ENCODE measurements around the gene IGLL1.
A peak's percentile ranks its signal among the peaks of the same experiment; 100 is the strongest.
"Not testable (repeated sequence)": the region's sequence is repeated elsewhere in the genome, so short reads cannot be mapped to it uniquely, and the experiment has no call there.

Gene IGLL1

DNA sequence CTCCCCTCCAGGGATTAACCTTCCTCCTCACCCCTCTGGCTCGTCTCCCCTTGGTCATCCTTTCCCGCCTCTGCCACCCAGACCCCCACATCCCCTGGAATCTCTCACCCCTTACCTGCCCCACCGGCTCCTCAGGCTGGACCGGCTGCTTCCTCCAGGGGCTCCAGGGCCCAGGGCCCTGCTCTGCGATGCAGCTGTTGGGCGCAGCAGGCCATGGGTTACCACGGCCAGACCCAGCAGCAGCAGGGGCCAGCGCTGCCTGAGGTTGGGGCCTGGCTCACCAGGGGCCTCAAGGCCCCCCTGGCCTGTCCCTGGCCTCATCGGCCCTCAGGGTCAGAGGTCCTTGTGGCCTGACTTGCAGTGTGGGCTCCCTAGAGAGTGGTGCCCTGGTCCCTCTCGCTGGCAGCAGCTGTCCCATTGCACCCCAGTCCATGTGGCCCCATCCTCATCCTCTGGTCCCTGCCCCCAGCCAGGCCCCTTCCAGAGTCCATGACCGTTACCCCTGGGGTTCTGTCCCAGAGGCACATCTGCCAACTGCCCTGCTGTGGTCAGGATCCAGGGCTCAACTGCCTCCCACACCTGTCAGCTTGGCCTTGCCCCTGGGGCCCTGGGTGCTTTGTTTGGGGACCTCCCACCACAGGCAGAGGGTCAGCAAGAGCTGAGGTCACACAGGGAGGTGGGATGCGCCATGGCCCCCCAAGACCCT lies at the start of gene IGLL1:
TSS of gene IGLL1 (minus strand) at position 421 of the 706 bp plus-strand sequence. CDS start at position 321, 100 bp downstream.
- DNase-seq: no peak

- DNase-seq: not testable (repeated sequence)
Measured at GRCh38 chr22:23628056-23628743, 48.1 kb upstream of the IGLL1 start.

DNA sequence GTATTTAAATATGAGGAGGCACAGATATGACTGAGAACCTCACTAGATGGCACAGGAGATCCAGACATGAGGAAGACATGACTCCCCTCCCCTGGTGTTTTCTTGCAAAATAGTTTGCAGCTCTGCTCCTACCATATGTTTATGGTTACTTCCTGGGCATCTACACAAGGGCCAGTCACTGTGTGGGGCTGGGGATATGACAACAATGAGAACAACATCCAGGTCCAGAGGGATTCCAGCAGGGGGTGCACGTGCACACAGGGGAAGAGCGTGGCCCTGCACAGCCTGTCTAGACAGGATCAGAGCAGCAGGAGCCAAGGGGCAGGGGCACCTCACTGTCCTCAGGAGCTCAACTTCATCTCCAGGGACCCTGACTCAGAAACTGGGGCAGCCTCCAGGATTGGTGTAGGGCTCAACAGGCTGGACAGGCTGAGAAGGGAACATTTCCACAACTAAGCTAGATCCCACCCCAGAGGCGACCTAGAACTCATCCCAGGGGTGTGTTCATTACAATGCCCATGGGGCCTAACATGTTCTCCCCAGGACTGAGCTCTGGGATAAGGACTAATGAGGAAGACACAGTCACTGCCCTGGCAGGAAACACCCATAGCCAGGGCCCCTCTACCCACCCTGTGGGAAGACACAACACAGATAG lies 47.4 kb upstream of the IGLL1 start:
- not testable (repeated sequence) for DNase-seq

- no peak for DNase-seq
Measured at GRCh38 chr22:23626286-23626975, 46.3 kb upstream of the IGLL1 start.

- DNase-seq: peak; percentile 4
Measured at GRCh38 chr22:23622634-23623033, 42.5 kb upstream of the IGLL1 start.

- not testable (repeated sequence) for DNase-seq
Measured at GRCh38 chr22:23621916-23622315, 41.8 kb upstream of the IGLL1 start.

DNA sequence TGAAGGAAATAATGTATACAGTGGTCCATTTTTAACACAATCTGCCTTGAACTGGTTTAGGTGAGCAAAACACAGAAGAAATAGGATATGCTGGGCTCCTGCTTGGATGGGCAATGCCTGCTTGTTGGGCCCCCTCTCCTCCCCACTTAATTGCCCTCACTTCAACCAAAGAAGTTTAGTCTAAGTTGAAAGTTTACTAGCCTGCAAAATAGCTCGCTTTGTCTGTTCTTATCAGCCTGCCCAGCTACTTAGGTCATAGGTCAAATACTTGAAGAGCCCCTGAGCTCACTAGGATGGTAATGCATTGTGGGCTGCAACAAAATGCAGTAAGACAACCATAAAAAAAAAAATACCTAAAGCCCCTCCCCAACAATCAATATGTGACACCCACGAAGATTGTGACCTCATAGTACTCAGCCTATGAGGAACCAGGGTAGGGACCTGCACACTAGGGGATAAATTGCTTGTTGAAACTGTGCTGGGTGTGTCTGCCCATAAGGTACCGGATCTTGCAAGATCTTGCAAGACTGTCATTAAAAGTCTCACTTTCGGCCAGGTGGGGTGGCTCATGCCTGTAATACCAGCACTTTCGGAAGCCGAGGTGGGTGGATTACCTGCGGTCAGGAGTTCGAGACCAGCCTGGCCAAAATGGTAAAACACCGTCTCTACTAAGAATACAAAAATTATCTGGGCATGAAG lies 41.1 kb upstream of the IGLL1 start:
- DNase-seq: no peak

DNA sequence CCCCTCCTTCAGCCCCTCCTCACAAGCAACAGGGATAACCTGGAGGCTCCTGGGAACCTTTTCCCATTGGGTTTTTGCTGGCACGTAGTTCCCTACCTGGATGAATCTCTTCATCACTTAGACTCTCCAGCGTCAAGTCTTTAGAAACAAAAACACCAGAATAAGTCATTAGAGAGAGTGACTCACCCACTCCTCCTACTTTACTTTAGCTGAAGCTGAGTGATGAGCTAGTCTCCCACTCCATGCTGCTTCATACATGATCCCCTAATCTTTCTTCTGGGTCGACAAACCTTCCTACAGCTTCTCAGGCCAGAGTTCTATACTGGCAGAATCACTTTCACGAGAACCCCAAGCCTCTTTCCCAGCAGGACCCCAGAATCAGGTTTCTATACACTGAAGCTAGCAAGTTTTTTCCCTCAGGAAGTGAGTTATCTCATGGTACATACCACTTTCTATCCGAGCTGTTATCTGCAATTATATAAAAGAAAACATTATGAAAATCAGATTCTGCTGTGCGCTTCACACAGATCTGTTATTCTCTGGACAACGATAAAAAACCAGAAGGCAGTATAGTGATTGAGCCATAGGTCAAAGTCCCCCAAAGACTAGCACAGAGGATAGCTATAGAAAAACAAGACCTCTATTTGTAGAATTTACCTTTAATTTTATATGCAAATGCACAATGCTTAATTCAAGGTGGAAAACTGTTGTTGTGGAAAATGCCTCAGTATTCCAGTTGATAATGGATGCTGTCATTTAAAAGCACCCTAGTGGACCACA lies 33.3 kb upstream of the IGLL1 start:
- DNase-seq: no peak

DNA sequence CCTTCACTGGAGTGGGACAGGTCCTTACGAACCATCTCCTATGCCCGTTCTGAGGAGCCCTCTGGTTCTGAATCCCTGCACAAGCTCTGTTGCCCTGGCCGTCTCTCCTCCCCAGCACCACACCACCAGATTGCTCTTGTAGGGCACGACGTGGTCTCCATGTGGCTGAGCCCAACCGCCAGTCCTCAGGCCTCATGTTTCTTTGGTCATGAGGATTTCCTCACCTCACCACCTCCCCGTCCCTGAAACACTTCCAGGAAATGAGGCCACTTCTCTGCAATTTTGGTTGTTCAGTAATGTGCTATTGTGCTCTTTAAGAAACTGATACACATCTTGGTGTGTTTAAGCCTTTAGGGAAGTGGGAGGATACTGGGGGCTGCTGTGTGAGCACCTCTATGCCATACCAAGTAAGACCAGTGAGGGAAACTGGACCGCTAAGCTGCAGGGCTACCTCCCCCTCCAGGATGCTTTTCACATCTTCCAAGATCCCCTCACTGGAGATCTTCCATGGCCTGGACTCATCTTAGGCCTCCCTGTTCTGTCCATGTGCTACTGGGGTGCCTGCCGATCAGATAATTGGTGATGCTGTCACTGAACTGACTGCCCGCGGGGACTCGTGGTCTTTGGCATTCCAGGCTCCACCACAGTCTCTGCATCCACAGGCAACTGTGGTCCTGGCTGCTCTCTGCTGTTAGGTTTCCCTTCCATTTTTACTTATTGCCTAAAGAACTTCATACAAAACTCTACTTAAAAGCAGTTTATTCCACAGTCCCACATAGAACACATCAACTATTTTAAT lies 30.1 kb upstream of the IGLL1 start:
- no peak for DNase-seq

- no peak for DNase-seq
Measured at GRCh38 chr22:23608583-23608982, 28.5 kb upstream of the IGLL1 start.

DNA sequence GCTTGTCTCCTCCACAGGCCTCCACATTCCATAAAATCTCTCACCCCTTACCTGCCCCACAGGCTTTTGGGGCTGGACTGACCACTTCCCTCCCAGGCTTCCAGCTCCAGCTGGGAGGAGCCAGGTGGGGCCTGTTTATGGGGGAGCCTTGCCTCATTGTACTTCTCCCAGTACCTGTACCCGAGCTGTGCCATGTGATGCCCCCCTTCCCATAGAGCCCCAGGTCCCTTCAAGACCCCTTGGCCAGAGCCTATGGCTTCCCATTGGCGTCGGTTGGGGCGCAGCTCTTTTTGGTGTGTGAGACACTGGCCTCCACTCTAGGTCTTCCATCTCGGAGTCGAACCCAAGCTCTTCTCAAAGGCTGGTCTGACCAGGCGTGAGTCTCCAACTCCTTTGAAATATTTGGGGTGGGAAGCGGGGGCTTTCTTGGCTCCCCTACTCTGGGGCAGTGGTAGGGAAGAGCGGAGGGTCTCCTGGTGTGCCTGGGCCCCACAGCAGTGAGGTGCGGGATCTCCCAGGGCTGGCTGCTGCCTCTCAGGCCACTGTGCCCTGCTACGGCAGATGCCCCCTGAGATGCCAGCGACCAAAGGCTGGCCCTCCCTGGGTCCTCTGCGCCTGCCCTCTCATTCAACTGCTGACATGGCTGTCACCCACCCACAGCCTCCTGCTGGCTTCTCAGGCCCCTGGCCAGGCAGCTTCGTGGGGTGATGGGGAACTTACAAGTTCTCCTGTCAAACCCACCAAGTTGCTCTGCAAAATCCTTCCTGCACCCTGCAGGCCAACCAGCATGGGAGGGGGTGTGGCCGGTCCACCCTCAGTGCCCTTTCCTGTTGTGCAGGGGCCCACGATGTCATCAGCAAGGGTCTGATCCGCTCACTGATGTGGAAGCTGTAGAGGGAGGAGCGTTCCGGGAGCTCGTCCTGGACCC lies 26.4 kb upstream of the IGLL1 start:
- no peak for DNase-seq

DNA sequence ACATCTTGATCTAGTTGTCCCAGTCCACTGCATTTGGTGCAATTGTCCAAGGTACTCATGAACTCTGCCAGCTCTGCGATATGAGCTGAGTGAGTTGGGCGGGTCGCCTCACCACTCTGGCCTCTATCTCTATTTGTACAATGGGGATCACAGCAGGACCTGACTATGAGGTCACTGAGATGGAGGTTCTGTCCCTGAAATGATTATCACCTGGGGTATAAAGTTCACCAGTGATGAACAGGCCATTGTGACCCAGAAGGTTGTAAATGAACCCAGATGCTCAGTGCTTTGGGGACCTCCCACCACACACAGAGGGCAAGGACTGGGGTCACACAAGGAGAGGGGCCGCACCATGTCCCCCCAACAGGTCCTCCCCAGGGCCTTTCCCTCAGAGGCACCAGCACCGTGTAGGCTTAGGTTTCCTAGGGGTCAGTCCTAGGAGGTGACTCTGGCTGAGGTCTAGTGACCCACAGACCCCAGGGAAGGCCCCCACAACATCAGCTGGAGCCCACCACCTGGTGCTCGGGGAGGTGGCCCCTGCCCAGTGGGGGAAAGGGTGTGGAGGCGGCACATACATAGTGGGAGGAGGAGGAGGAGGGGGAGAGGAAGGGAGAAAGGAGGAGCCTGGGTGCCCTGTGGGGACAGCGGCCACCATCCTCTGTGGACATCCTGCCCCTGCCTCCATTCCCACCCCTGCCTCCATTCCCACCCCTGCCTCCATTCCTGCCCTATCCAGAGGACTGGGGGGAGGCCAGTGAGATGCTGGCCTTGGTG lies 25.0 kb upstream of the IGLL1 start:
- DNase-seq: no peak

DNA sequence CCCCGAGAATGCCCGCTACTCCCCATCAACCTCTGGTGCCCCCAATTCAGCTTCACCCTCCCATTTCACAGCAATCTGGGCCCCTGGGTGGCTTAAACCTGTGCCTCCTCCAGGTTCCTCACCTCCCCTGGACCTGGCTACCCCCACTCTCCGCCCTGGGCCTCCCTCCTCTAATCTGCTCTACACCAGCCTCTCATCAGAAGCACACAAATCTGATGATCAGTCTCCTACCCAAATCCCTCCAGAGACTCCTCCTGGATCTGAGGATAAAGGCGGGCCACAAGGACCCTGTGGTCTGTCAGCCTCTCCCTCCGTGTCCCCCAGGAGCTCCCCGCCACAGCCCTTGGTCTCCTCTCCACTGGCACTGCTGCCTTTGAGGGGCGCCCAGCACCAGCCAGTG lies 23.2 kb upstream of the IGLL1 start:
- no peak for DNase-seq

DNA sequence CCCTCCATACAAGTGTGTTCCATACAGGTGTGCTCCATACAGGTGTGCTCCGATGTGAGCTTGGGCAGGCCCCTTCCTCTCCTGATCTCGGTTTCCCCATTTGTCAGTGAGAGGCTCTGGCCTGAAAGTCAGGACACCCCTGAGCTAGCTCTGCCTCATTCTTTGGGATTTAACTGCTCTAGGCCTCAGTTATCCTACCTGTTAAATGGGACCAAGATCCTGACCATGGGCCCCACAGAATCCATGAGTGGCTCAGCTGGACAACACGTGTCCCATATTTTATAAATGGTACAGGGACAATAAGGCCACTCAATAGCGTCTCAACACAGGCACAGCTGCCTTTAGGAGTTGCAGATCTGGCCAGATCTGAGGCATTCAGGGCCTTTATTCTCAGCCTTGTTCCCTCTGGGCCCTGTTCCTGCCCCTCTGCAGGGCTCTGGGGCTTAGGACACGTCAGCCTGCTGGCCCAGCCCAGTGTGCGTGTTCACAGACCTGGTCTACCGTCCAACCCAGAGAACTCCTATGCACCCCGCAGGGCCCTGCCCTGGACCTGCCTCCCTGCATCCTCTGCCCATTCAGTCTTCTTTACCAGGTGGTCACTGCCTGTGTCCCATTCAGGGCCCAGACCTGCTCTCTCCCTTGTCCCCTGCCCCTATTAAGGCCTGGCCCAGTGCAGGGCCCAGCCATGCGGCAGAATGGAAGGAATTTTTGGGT lies 18.9 kb upstream of the IGLL1 start:
- no peak for DNase-seq

DNA sequence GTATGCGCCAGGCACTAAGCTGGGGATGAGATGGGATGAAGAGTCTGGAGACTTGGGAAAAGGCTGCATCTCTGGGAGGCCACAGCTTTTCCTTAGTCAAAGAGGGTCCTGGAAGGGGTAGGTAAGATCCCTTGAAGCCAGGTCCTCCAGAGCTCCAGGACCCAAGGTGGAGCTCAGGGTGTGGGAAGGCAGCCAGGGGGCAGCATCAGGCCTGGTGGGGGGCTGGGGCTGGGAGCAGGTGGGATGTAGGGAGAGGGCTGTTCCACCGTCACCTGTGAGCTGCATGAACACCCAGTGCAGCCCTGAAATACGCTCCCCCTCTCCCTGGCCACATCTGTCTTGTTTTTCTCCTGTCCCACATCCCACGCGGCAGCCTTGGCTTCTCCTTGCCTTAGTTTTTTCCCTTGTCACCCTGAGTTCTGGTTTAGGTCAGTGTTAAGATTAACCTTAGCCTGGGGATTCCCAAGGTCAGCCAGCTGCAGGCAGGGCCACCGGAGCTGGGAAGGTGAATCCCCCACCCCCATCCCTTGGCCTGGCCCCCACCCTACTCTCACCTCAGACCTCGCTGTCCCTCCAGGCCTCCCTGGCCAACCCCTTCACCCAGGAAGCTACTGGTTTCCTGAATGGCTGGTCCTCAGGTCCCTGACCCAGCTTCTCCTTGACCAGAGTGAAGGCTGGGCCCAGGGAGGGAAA lies 17.6 kb upstream of the IGLL1 start:
- not testable (repeated sequence) for DNase-seq

DNA sequence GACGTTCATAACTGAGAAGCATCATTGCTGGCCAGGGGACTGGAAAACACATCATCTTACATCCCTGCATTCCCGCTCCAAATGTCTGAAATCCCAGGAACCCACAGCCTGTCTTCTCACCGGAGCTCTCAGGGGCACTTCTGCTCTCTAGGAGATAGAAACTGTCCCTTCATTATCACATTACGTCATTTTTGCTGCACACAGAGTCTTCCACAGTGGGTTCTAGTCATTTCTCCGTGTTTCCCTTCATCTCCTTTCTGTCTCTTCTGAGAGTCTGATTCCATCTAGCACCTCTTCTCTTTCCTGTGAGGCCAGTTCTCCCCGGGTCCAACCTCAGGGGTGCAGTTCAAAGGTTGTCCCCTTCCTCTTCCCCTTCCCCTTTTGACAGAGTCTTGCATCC lies 15.8 kb upstream of the IGLL1 start:
- DNase-seq: not testable (repeated sequence)

GRCh38 chr22:23591846-23592245 lies 11.8 kb upstream of the IGLL1 start:
- DNase-seq: no peak
